ENCODE data around the gene VGLL4.

Gene VGLL4
- long read RNA-seq, transcript VGLL4-201 (6 exons, 3,725 nt): minor isoform, 7 of 53 reads
- long read RNA-seq, transcript VGLL4-211 (5 exons, 1,377 nt): major isoform, 34 of 53 reads
- long read RNA-seq, partial matches to known transcripts: 6 of 53 reads
- long read RNA-seq, other reads (novel, unspliced or antisense): 6 of 53 reads

GRCh38 chr3:11643605-11644087, at the start of gene VGLL4:
VGLL4 (minus strand) TSS chr3:11643915; CDS start chr3:11643518, 397 bp downstream.
- peak; percentile 75 to 90 for DNase-seq (ENCODE audit: low read depth in 1 of 2, low spot score in 1 of 2)
- TF ChIP-seq SPI1 (IDR thresholded peaks at IDR 0.05; ENCODE audit: borderline replicate concordance, low read depth) (peak; percentile 81), POLR2AphosphoS5 (IDR thresholded peaks at IDR 0.05; ENCODE audit: low read depth) (peak; percentile 86), GABPA (IDR thresholded peaks at IDR 0.05; ENCODE audit: low read depth) (no peak)

GRCh38 chr3:11692532-11692813, 48.8 kb upstream of the VGLL4 start:
- TF ChIP-seq CTCF (IDR thresholded peaks at IDR 0.05; ENCODE audit: insufficient read depth, low read length) (no peak), REST (IDR thresholded peaks at IDR 0.05; ENCODE audit: insufficient replicate concordance, low read depth) (no peak), SPI1 (IDR thresholded peaks at IDR 0.05; ENCODE audit: borderline replicate concordance, low read depth) (no peak)
- no peak overlapping the region for H3K4me3 ChIP-seq (replicated peaks; ENCODE audit: insufficient read depth, low read length)
- DNase-seq (ENCODE audit: low read depth in 1 of 2, low spot score in 1 of 2): no peak
- H3K27ac ChIP-seq (replicated peaks): no peak overlapping the region
- H3K27me3 ChIP-seq (ENCODE audit: insufficient read depth, poor library complexity, severe bottlenecking): peaks cover 6% of the 10 kb centered on the region

More at GRCh38 chr3:11643605-11644087, at the start of gene VGLL4:
- peak within 1 kb of the TSS; percentile 82 for H3K4me3 ChIP-seq (replicated peaks; ENCODE audit: insufficient read depth, low read length)
- no peaks in the 10 kb centered on the region for H3K27me3 ChIP-seq (ENCODE audit: insufficient read depth, poor library complexity, severe bottlenecking)
- H3K27ac ChIP-seq (replicated peaks): peak within 1 kb of the TSS; percentile 87

- peaks cover 11% of the 10 kb centered on the region for H3K27me3 ChIP-seq (ENCODE audit: insufficient read depth, poor library complexity, severe bottlenecking)
- no peak overlapping the region for H3K4me3 ChIP-seq (replicated peaks; ENCODE audit: insufficient read depth, low read length)
- DNase-seq (ENCODE audit: low read depth in 1 of 2, low spot score in 1 of 2): no peak
- H3K27ac ChIP-seq (replicated peaks): no peak overlapping the region
- TF ChIP-seq SPI1 (IDR thresholded peaks at IDR 0.05; ENCODE audit: borderline replicate concordance, low read depth) (no peak), GABPA (IDR thresholded peaks at IDR 0.05; ENCODE audit: low read depth) (no peak), CTCF (IDR thresholded peaks at IDR 0.05; ENCODE audit: insufficient read depth, low read length) (no peak), POLR2AphosphoS5 (IDR thresholded peaks at IDR 0.05; ENCODE audit: low read depth) (no peak), REST (IDR thresholded peaks at IDR 0.05; ENCODE audit: insufficient replicate concordance, low read depth) (no peak)
Measured at GRCh38 chr3:11691767-11692531, 48.2 kb upstream of the VGLL4 start.

- Histone ChIP-seq H3K27ac (replicated peaks) (no peak overlapping the region), H3K4me3 (replicated peaks; ENCODE audit: insufficient read depth, low read length) (no peak overlapping the region), H3K27me3 (ENCODE audit: insufficient read depth, poor library complexity, severe bottlenecking) (peaks cover 11% of the 10 kb centered on the region)
- no peak for DNase-seq (ENCODE audit: low read depth in 1 of 2, low spot score in 1 of 2)
- TF ChIP-seq REST (IDR thresholded peaks at IDR 0.05; ENCODE audit: insufficient replicate concordance, low read depth): no peak
- no peak for TF ChIP-seq CTCF (IDR thresholded peaks at IDR 0.05; ENCODE audit: insufficient read depth, low read length)
Measured at GRCh38 chr3:11690863-11691766, 47.4 kb upstream of the VGLL4 start.

All from HL-60 (cell line).